Left ventricle myocardium inferior (tissue), 1 donor: ENCODE results near the gene SLC1A7. TPM values are rescaled to one million over a fixed set of nuclear protein-coding genes. Genes with fewer than 3 reads are reported as not detected.

Experiments
- DNase-seq: peaks from one replicate; pipeline ENCODE4 v3.0.0-alpha.2; 2020
- H3K27ac ChIP-seq: fragments of 200-600 bp; replicated peaks from 2 replicates; pipeline ENCODE4 v1.8.0; 2021
- H3K27me3 ChIP-seq: fragments of 200-600 bp; 2 replicates; pipeline ENCODE4 v1.8.0; 2021; ENCODE audit warnings: low read depth
- H3K36me3 ChIP-seq: fragments of 200-600 bp; 2 replicates; pipeline ENCODE4 v1.8.0; 2021
- H3K4me1 ChIP-seq: fragments of 200-600 bp; 2 replicates; pipeline ENCODE4 v1.8.0; 2021
- H3K4me3 ChIP-seq: fragments of 200-600 bp; 2 replicates; pipeline ENCODE4 v1.8.0; 2021; ENCODE audit warnings: mild to moderate bottlenecking, moderate library complexity
- H3K9me3 ChIP-seq: fragments of 200-600 bp; replicated peaks from 2 replicates; pipeline ENCODE4 v1.8.0; 2021
- intact Hi-C: fragments of 100-400 bp; cut with micrococcal nuclease; formaldehyde crosslinking; loops from one replicate; pipeline ENCODE4 v1.11.0; 2022
- total RNA-seq: library from RNA; stranded (reverse); fragmentation: NEBNext Ultra II Directional; extraction: Animal tissue kit (Norgen Biotek cat#: 25700); gene quantifications from one replicate; pipeline ENCODE4 v1.2.1, GENCODE V29; 2021
- TF ChIP-seq, protein P1 (sequence below): fragments of 200-600 bp; IDR thresholded peaks from 2 replicates; pipeline ENCODE4 v1.8.0; 2021; ENCODE audit warnings: antibody characterized with exemption, mild to moderate bottlenecking, borderline replicate concordance
- donor health status: DM: no; HTN: yes; CAD: no; lungs with severe emphysema.

Gene SLC1A7
- total RNA-seq, 1 donor from 2014 or later: 0.44 TPM

DNA sequence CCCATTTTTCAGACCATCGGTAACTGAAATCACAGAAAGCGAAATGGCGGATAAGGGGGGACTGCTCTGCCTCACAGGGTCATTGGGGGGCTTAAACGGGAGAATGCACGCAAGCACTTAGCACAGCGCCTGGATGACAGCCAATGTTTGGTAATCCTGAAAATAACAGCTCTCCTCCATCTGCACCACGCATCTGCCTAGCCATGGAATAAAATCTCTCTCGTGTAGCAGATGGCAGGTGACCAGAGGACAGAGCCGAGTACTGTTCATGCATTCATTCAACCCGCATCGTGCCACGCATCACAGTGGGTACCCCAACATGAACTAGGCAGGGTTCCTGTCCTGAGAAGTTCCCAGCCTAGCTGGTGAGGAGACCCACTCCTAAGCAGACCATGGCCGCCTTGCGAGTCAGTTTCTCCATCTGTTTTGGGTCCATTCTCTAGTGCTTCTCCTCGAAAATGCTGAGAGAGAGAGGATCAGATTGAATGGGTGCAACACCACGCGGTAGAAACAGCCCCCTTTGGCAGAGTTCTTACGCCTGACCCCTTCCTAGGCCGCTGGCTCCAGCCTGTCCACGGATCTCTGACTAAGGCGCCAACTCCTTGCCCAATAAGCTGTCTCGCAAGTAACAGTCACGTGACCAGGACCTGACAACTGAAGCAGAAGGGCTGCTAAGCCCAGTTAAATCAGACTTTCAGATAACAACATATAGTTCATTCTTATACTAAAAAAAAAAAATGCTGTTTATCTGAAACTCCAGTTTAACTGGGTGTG is 7.3 kb downstream of the SLC1A7 start:
- H3K27ac ChIP-seq: peak overlapping the region; percentile 45
- H3K27me3 ChIP-seq: no peaks in the 10 kb centered on the region
- TF ChIP-seq, protein P1, sequence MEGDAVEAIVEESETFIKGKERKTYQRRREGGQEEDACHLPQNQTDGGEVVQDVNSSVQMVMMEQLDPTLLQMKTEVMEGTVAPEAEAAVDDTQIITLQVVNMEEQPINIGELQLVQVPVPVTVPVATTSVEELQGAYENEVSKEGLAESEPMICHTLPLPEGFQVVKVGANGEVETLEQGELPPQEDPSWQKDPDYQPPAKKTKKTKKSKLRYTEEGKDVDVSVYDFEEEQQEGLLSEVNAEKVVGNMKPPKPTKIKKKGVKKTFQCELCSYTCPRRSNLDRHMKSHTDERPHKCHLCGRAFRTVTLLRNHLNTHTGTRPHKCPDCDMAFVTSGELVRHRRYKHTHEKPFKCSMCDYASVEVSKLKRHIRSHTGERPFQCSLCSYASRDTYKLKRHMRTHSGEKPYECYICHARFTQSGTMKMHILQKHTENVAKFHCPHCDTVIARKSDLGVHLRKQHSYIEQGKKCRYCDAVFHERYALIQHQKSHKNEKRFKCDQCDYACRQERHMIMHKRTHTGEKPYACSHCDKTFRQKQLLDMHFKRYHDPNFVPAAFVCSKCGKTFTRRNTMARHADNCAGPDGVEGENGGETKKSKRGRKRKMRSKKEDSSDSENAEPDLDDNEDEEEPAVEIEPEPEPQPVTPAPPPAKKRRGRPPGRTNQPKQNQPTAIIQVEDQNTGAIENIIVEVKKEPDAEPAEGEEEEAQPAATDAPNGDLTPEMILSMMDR: no peak
- H3K4me1 ChIP-seq: peaks cover 5% of the 10 kb centered on the region
- H3K4me3 ChIP-seq: no peak overlapping the region
- H3K9me3 ChIP-seq: peaks cover 8% of the 10 kb centered on the region
- intact Hi-C loops: no loop called here
- DNase-seq: no peak
- no peaks in the 10 kb centered on the region for H3K36me3 ChIP-seq

DNA sequence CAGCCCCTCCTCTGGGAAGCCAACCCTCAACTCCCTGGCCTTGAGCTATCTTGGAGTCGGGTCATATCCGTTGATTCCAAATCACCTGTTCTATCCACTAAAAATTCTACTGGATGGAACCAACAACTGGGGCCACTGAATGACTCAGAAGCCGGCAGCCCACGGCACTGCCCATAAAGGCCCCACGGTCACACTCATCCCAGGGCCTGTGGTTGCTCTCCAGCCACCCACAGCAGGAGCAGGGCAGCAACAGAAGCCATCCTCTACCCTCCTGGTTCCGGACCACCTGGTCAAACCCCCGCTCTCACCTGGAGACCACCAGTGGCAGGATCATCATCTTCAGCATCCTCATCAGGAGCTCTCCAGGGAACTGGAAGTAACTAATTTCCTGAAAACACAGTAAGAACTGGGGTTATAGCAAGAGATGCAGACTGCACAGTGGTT is 8.4 kb downstream of the SLC1A7 start:
- TF ChIP-seq, protein P1: no peak
- intact Hi-C loops: no loop called here
- DNase-seq: no peak
- Histone ChIP-seq H3K9me3 (peaks cover 8% of the 10 kb centered on the region), H3K27ac (no peak overlapping the region), H3K27me3 (no peaks in the 10 kb centered on the region), H3K4me3 (no peak overlapping the region), H3K4me1 (no peaks in the 10 kb centered on the region), H3K36me3 (no peaks in the 10 kb centered on the region)

DNA sequence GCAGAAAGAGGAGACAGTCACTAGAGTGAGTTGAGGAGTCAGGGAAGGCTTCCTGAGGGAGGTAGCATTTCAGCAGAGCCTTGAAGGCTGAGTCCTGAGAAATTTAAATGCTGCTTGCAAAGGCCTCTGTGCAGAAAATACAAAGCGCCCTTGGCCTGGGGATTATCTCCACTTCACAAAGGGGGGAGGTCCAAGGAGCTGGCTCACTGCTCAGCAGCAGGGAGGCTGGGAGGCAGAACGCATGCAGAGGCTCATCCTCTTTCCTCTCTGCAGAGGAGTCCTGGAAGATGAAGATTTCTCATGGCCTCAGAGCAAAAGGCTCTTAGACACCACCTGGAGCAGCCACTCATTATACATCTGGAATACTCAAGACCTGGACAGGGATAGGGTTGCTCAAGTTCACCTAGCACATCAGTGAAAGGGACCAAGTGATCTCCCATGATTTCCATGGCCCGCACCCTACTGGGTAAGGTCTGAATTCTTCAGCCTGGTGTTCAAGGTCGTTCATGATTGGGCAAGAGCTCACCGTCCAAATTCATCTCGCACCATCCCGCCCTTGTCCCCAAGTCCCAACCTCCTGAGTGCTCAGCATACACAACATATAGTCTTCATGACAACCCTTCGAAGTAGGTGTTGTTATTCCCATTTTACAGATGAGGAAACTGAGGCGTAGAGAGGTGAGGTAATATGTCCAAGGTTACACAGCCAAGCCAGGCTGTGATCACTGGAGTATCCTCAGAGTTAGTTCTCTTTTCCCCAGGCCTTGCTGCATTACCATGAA is 9.0 kb downstream of the SLC1A7 start:
- no peak overlapping the region for H3K27ac ChIP-seq
- TF ChIP-seq, protein P1: no peak
- H3K4me1 ChIP-seq: no peaks in the 10 kb centered on the region
- H3K36me3 ChIP-seq: no peaks in the 10 kb centered on the region
- no peak overlapping the region for H3K4me3 ChIP-seq
- DNase-seq: no peak
- intact Hi-C loops: no loop called here
- peaks cover 8% of the 10 kb centered on the region for H3K9me3 ChIP-seq
- H3K27me3 ChIP-seq: no peaks in the 10 kb centered on the region

DNA sequence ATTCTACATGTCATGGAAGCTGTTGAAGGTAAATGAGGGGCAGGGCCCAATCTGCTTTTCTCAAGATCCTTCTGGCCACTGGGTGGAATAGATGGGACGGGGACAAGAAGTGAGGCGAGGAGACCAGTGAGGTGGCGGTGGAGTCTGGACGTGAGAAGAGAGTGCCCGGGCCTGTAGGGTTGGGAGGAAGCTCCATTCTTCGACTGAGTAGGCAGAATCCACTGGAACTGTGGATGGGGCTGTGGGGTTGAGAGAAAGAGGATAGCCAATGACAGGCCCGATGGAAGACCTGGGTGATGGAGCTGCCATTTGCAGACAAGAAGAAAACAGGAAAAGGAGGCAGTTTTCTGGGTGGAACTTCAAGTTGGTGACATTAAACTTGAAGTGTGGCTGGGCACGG is 10.3 kb downstream of the SLC1A7 start:
- TF ChIP-seq, protein P1: no peak
- intact Hi-C loops: no loop called here
- Histone ChIP-seq H3K9me3 (no peaks in the 10 kb centered on the region), H3K36me3 (no peaks in the 10 kb centered on the region), H3K4me3 (no peak overlapping the region), H3K27ac (no peak overlapping the region), H3K27me3 (no peaks in the 10 kb centered on the region), H3K4me1 (no peaks in the 10 kb centered on the region)
- DNase-seq: no peak

DNA sequence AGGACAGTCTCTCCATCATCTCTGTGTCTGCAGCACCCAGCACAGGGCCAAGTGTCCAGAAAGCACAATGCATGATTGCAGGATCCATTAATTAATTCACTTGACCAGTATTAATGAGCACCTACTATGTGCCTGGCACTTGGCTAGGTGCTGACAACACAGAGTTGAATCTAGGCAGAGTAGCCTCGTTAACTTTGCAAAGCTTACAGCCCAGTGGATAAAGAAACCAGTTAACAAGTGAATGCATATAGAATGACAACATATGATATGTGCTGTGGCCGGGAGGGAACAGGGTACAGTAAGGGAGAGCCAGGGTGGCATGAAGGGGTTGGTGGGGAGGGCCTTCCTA is 10.9 kb downstream of the SLC1A7 start:
- intact Hi-C loops: no loop called here
- no peaks in the 10 kb centered on the region for H3K36me3 ChIP-seq
- peak overlapping the region; percentile 33 for H3K27ac ChIP-seq
- H3K27me3 ChIP-seq: no peaks in the 10 kb centered on the region
- H3K4me3 ChIP-seq: no peak overlapping the region
- no peaks in the 10 kb centered on the region for H3K4me1 ChIP-seq
- no peak for DNase-seq
- no peaks in the 10 kb centered on the region for H3K9me3 ChIP-seq
- TF ChIP-seq, protein P1: no peak
